Kidney glomerular epithelial cell (primary cell): ENCODE data around the gene SND1.

Experiments used
- DNase-seq: peaks from one replicate; lab custom pipeline; 2025; lab: John Stamatoyannopoulos, UW

Gene SND1

GRCh38 chr7:127905491-127906330, 253.7 kb downstream of the SND1 start:
- DNase-seq, result no peak

- DNase-seq, result peak; percentile 84
Measured at GRCh38 chr7:127907110-127908040, 255.4 kb downstream of the SND1 start.

- DNase-seq, result no peak
Measured at GRCh38 chr7:127908430-127909258, 256.6 kb downstream of the SND1 start.

GRCh38 chr7:127909424-127910152, 257.6 kb downstream of the SND1 start:
- DNase-seq, result no peak

- no peak for DNase-seq
Measured at GRCh38 chr7:127910670-127911069, 258.7 kb downstream of the SND1 start.

- DNase-seq, result no peak
Measured at GRCh38 chr7:127911968-127912511, 260.0 kb downstream of the SND1 start.

GRCh38 chr7:127912901-127913300, 260.9 kb downstream of the SND1 start:
- no peak for DNase-seq

GRCh38 chr7:127913686-127914085, 261.7 kb downstream of the SND1 start:
- DNase-seq, result no peak

GRCh38 chr7:127914693-127915092, 262.7 kb downstream of the SND1 start:
- no peak for DNase-seq

- DNase-seq, result no peak
Measured at GRCh38 chr7:127916735-127917134, 264.7 kb downstream of the SND1 start.

GRCh38 chr7:127918130-127918529, 266.1 kb downstream of the SND1 start:
- no peak for DNase-seq

- no peak for DNase-seq
Measured at GRCh38 chr7:127920787-127921438, 268.9 kb downstream of the SND1 start.

- no peak for DNase-seq
Measured at GRCh38 chr7:127922656-127923055, 270.7 kb downstream of the SND1 start.

- DNase-seq, result no peak
Measured at GRCh38 chr7:127924874-127925273, 272.9 kb downstream of the SND1 start.

- no peak for DNase-seq
Measured at GRCh38 chr7:127927348-127927696, 275.3 kb downstream of the SND1 start.

- DNase-seq, result no peak
Measured at GRCh38 chr7:127928222-127928621, 276.2 kb downstream of the SND1 start.

GRCh38 chr7:127928852-127929251, 276.9 kb downstream of the SND1 start:
- no peak for DNase-seq

- no peak for DNase-seq
Measured at GRCh38 chr7:127930341-127931328, 278.6 kb downstream of the SND1 start.

GRCh38 chr7:127932076-127932475, 280.1 kb downstream of the SND1 start:
- DNase-seq, result no peak
